WTC11 (cell line): ENCODE results near the gene POMC. TPM values are rescaled to one million over a fixed set of nuclear protein-coding genes. Genes with fewer than 3 reads are reported as not detected.

ENCODE experiments used
- ATAC-seq: fragments of 200-7000 bp; cut with Tn5 transposase; 2 replicates; pipeline ENCODE4 v1.10.0; 2021; ENCODE audit warnings: mild to moderate bottlenecking, moderate library complexity
- CTCF ChIA-PET: fragments of 300-600 bp; sonication (Branson Sonifier 250); formaldehyde crosslinking; loops from one replicate; lab custom pipeline; 2021; ENCODE audit warnings: antibody characterized with exemption; lab: Charles Lee
- POLR2A ChIA-PET: fragments of 350-600 bp; sonication (Branson Sonifier 250); formaldehyde crosslinking; loops from one replicate; lab custom pipeline; 2021; ENCODE audit warnings: antibody characterized with exemption; lab: Charles Lee
- DNase-seq: peaks from one replicate; pipeline ENCODE4 v3.0.0; 2021; ENCODE audit warnings: low spot score
- H3K27ac Mint-ChIP-seq: 2 replicates; pipeline ENCODE4 v1.8.0; 2021; ENCODE audit warnings: mixed read lengths
- H3K27me3 Mint-ChIP-seq: 2 replicates; pipeline ENCODE4 v1.8.0; 2021; ENCODE audit warnings: low read depth, mild to moderate bottlenecking, moderate library complexity, mixed read lengths
- H3K36me3 Mint-ChIP-seq: 2 replicates; pipeline ENCODE4 v1.8.0; 2021; ENCODE audit warnings: mixed read lengths
- H3K4me1 Mint-ChIP-seq: 2 replicates; pipeline ENCODE4 v1.8.0; 2022; ENCODE audit warnings: mixed read lengths
- H3K4me3 Mint-ChIP-seq: 2 replicates; pipeline ENCODE4 v1.8.0; 2021; ENCODE audit warnings: mild to moderate bottlenecking, moderate library complexity, mixed read lengths
- H3K9me3 Mint-ChIP-seq: 2 replicates; pipeline ENCODE4 v1.8.0; 2021; ENCODE audit warnings: mixed read lengths
- ATF3 ChIP-seq: sonication (generic); formaldehyde crosslinking; conservative IDR thresholded peaks from 2 replicates; pipeline ENCODE4 v1.8.1; 2022; ENCODE audit warnings: mild to moderate bottlenecking, missing genetic modification reagents
- ATF6 ChIP-seq: sonication (generic); formaldehyde crosslinking; IDR thresholded peaks from 2 replicates; pipeline ENCODE4 v1.8.1; 2023; ENCODE audit warnings: mild to moderate bottlenecking, missing genetic modification reagents
- CREB1 ChIP-seq: sonication (generic); formaldehyde crosslinking; IDR thresholded peaks from 2 replicates; pipeline ENCODE4 v1.8.0; 2023; ENCODE audit warnings: mild to moderate bottlenecking, missing genetic modification reagents
- CTCF ChIP-seq: fragments of 200-600 bp; IDR thresholded peaks from 2 replicates; pipeline ENCODE4 v1.8.0; 2022; ENCODE audit warnings: antibody characterized with exemption
- FOXJ3 ChIP-seq: sonication (generic); formaldehyde crosslinking; IDR thresholded peaks from 2 replicates; pipeline ENCODE4 v1.9.0; 2021; ENCODE audit warnings: missing genetic modification reagents, mild to moderate bottlenecking, borderline replicate concordance
- FOXP1 ChIP-seq: sonication (generic); formaldehyde crosslinking; IDR thresholded peaks from 2 replicates; pipeline ENCODE4 v1.8.0; 2022; ENCODE audit warnings: missing genetic modification reagents, mild to moderate bottlenecking, moderate library complexity, borderline replicate concordance
- GRHL2 ChIP-seq: fragments of 250-450 bp; sonication (Bioruptor Pico); IDR thresholded peaks from 2 replicates; pipeline ENCODE4 v1.8.0; 2022; ENCODE audit warnings: mild to moderate bottlenecking, moderate library complexity; ENCODE audit not compliant: insufficient replicate concordance, severe bottlenecking
- NR3C1 ChIP-seq: sonication (generic); formaldehyde crosslinking; conservative IDR thresholded peaks from 2 replicates; pipeline ENCODE4 v1.8.1; 2023; ENCODE audit warnings: low read depth, mild to moderate bottlenecking, missing genetic modification reagents
- PRDM15 ChIP-seq: sonication (generic); formaldehyde crosslinking; IDR thresholded peaks from 2 replicates; pipeline ENCODE4 v1.8.0; 2022; ENCODE audit warnings: missing genetic modification reagents
- PRRX2 ChIP-seq: fragments of 250-450 bp; sonication (Bioruptor Pico); IDR thresholded peaks from 2 replicates; pipeline ENCODE4 v1.8.0; 2021; ENCODE audit warnings: mild to moderate bottlenecking
- SMAD3 ChIP-seq: sonication (generic); formaldehyde crosslinking; IDR thresholded peaks from 2 replicates; pipeline ENCODE4 v1.8.0; 2022; ENCODE audit warnings: missing genetic modification reagents, mild to moderate bottlenecking, borderline replicate concordance
- TP53 ChIP-seq: sonication (generic); formaldehyde crosslinking; IDR thresholded peaks from 2 replicates; pipeline ENCODE4 v1.8.1; 2023; ENCODE audit warnings: mild to moderate bottlenecking, missing genetic modification reagents
- ZNF232 ChIP-seq: sonication (generic); formaldehyde crosslinking; IDR thresholded peaks from 2 replicates; pipeline ENCODE4 v1.8.0; 2022; ENCODE audit warnings: mild to moderate bottlenecking, missing genetic modification reagents
- ZNF263 ChIP-seq: sonication (generic); formaldehyde crosslinking; IDR thresholded peaks from 2 replicates; pipeline ENCODE4 v1.8.1; 2022; ENCODE audit warnings: low read depth, mild to moderate bottlenecking, moderate library complexity, missing genetic modification reagents
- ZNF317 ChIP-seq: sonication (generic); formaldehyde crosslinking; IDR thresholded peaks from 2 replicates; pipeline ENCODE4 v1.8.1; 2023; ENCODE audit warnings: low read depth, mild to moderate bottlenecking, moderate library complexity, missing genetic modification reagents, borderline replicate concordance
- ZNF512 ChIP-seq: sonication (generic); formaldehyde crosslinking; IDR thresholded peaks from 2 replicates; pipeline ENCODE4 v1.8.1; 2022; ENCODE audit warnings: missing genetic modification reagents, borderline replicate concordance
- ZSCAN18 ChIP-seq: fragments of 250-450 bp; sonication (Bioruptor Pico); IDR thresholded peaks from 2 replicates; pipeline ENCODE4 v2.1.2; 2022; ENCODE audit warnings: mild to moderate bottlenecking, moderate library complexity
- total RNA-seq: library from RNA; stranded (reverse); gene quantifications from 3 replicates; pipeline ENCODE4 v1.2.3, GENCODE V29; 2021

POMC gene
- total RNA-seq, 1 experiment from 2014 or later = 3.2 TPM

GRCh38 chr2:25115249-25115883, 53.0 kb downstream of the POMC start (continued):
- TF ChIP-seq PRDM15 (CRISPR knock-in tag) (no peak), TP53 (no peak), NR3C1 (CRISPR knock-in tag) (no peak), SMAD3 (no peak), CREB1 (CRISPR knock-in tag) (no peak), ATF6 (CRISPR knock-in tag) (no peak), FOXP1 (no peak), ZNF232 (CRISPR knock-in tag) (no peak)

- Mint-ChIP-seq H3K27ac (no peak overlapping the region), H3K27me3 (no peaks in the 10 kb centered on the region), H3K4me1 (peaks cover 22% of the 10 kb centered on the region), H3K4me3 (no peak overlapping the region), H3K36me3 (no peaks in the 10 kb centered on the region), H3K9me3 (no peaks in the 10 kb centered on the region)
- no peak for TF ChIP-seq PRRX2 (CRISPR knock-in tag)
- no peak for TF ChIP-seq ATF6 (CRISPR knock-in tag)
- no peak for TF ChIP-seq ZNF317 (CRISPR knock-in tag)
- no peak for TF ChIP-seq ATF3 (CRISPR knock-in tag)
- no peak for TF ChIP-seq FOXJ3 (CRISPR knock-in tag)
- TF ChIP-seq ZNF263 = no peak
- TF ChIP-seq ZSCAN18 (CRISPR knock-in tag) = no peak
- no peak for TF ChIP-seq PRDM15 (CRISPR knock-in tag)
- TF ChIP-seq ZNF512 (CRISPR knock-in tag) = no peak
- TF ChIP-seq CTCF = no peak
- TF ChIP-seq GRHL2 (CRISPR knock-in tag) = no peak
- ChIA-PET CTCF (interaction anchor here (0.8 kb wide), 1 partner anchor 17 kb away, joined by 4 read pairs; no protein-coding TSS in a partner anchor), POLR2A (no interaction called here)
- ATAC-seq (no peak), DNase-seq (no peak)
Observed at GRCh38 chr2:25112113-25112512, 56.3 kb downstream of the POMC start.
